ENCODE data around the gene SUPT3H. TPM values are rescaled to one million over a fixed set of nuclear protein-coding genes. Genes with fewer than 3 reads are reported as not detected.
A peak's percentile ranks its signal among the peaks of the same experiment; 100 is the strongest.

Gene SUPT3H
- total and polyA plus RNA-seq, 2 of the 13 experiments (the other 11 are each of a cell fraction or from before 2014, with no cell fraction given): 11.9 to 36.1 TPM

- TF ChIP-seq, protein P1, sequence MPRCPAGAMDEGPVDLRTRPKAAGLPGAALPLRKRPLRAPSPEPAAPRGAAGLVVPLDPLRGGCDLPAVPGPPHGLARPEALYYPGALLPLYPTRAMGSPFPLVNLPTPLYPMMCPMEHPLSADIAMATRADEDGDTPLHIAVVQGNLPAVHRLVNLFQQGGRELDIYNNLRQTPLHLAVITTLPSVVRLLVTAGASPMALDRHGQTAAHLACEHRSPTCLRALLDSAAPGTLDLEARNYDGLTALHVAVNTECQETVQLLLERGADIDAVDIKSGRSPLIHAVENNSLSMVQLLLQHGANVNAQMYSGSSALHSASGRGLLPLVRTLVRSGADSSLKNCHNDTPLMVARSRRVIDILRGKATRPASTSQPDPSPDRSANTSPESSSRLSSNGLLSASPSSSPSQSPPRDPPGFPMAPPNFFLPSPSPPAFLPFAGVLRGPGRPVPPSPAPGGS (CRISPR knock-in tag; IDR thresholded peaks at IDR 0.05): no peak
- TF ChIP-seq MEIS2 (CRISPR knock-in tag; IDR thresholded peaks at IDR 0.05): no peak
- no peak for TF ChIP-seq GLI4 (CRISPR knock-in tag; IDR thresholded peaks at IDR 0.05; ENCODE audit: borderline replicate concordance)
- TF ChIP-seq PLRG1 (conservative IDR thresholded peaks at IDR 0.05): no peak
- TF ChIP-seq PCBP1 (IDR thresholded peaks at IDR 0.05; ENCODE audit: borderline replicate concordance, low read depth, low read length): no peak
- no peak for TF ChIP-seq ZNF407 (CRISPR knock-in tag; IDR thresholded peaks at IDR 0.05; ENCODE audit: not compliant biosample characterization)
- no peak for TF ChIP-seq TBX2 (CRISPR knock-in tag; IDR thresholded peaks at IDR 0.05; ENCODE audit: borderline replicate concordance)
- no peak for TF ChIP-seq TRIM24 (CRISPR knock-in tag; IDR thresholded peaks at IDR 0.05)
- no peak for TF ChIP-seq MIXL1 (CRISPR knock-in tag; IDR thresholded peaks at IDR 0.05)
- no peak for TF ChIP-seq RBM39 (IDR thresholded peaks at IDR 0.05; ENCODE audit: low read depth, low read length, poor library complexity, severe bottlenecking)
- peak; percentile 66; the same call in 1 of the 2 replicates for TF ChIP-seq EZH2 (conservative IDR thresholded peaks at IDR 0.05; ENCODE audit: low read depth, low read length)
- TF ChIP-seq SMARCC2 (IDR thresholded peaks at IDR 0.05): no peak
- no peak for TF ChIP-seq ZNF619 (CRISPR knock-in tag; IDR thresholded peaks at IDR 0.05)
- no peak for TF ChIP-seq ZNF446 (CRISPR knock-in tag; IDR thresholded peaks at IDR 0.05)
Observed at GRCh38 chr6:45420083-45420908, 42.6 kb upstream of the SUPT3H start (continued).

All from HepG2 (cell line).